NOMO-1 treated with dmso at 0.1 percent for 144 hours (cell line): ENCODE results near the gene CPAMD8.

ENCODE experiments used
- DNase-seq: peaks from one replicate; lab custom pipeline; 2025; ENCODE audit not compliant: unreplicated experiment; lab: John Stamatoyannopoulos, UW

CPAMD8 gene

GRCh38 chr19:16895467-16896145 lies 131.0 kb downstream of the CPAMD8 start:
- no peak for DNase-seq

- no peak for DNase-seq
Observed at GRCh38 chr19:16894080-16894479, 132.5 kb downstream of the CPAMD8 start.

DNA sequence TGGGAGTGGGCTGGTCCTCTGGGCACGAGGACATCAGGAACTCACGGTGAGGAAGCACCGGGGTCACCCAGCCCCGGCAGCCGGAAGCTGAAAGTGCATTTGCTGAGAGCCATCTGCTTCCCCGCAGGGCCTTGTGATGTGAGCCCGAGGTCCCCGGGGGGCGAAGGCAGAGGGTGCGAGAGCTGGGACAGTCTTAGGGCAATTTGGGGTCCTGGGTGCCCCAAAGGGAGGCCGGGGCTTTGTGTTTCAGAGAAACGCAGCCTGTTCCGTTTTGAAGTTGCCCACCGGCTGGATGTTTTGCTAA lies 133.0 kb downstream of the CPAMD8 start:
- no peak for DNase-seq

DNA sequence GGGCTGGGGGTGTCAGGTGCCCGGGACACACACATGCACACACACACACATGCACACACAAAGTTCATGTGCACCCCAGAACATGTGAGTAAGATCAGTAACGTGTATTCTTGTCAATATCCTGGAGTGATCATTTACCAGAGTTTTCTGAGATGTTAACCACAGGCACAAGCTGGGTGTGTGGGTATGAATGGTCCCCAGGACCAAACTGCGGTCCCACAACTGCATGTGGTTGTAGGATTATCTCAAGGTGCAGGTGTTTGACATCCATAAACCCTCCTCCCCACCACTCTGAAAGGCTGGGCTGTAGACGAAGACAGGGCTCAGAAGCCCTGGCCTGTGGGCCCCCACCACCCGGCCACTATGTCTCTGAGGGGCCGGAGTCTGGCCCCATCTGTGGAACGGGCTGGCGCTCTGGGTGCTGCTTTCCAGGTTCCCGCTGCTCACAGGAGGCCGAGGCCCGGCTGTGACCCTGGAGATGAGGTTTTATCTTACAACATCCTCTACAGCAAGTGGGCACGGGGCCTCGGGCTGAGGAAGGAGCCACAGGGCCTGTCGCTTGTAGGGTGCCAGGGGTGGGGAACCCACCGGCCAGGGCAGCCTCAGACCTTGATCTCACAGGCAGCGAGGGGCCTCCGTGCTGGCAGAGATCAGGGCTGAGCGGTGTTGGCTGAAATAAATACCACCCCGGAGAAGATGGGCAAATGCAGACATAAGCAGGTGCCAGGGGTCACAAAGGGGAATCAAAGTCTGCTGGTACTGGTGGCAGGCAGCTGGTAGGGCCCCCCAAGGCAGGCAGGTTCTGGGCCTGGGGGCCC lies 133.5 kb downstream of the CPAMD8 start:
- no peak for DNase-seq

- no peak for DNase-seq
Observed at GRCh38 chr19:16892436-16892835, 134.2 kb downstream of the CPAMD8 start.

DNA sequence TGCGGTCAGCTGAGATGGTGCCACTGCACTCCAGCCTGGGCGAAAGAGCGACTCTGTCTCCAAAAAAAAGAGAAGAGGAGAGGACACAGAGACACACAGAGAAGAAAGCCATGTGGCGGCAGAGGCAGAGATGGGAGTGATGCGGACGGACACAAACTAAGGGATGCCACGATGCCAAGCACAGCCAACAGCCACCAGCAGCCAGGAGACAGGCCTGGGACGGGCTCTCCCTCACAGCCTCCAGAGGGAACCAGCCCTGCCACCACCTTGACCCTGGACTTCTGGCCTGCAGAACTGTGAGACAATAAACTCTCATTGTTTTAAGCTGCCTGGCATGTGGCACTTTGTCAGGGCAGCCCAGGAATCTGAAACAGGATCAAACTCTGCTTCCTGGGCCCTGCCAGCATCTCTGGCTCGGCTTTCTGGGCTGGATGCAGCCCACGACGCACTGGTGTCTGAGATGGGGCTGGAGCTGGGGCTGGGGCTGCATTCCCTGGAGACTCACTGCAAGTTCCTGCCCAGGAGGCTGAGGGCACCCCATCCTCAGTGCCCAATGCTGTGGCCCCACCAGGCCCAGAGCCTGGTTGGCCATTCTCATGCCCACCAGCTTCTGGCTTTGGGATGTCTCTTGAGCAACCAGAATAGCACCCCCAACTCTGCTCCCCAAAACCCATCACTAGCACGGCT lies 134.8 kb downstream of the CPAMD8 start:
- no peak for DNase-seq

DNA sequence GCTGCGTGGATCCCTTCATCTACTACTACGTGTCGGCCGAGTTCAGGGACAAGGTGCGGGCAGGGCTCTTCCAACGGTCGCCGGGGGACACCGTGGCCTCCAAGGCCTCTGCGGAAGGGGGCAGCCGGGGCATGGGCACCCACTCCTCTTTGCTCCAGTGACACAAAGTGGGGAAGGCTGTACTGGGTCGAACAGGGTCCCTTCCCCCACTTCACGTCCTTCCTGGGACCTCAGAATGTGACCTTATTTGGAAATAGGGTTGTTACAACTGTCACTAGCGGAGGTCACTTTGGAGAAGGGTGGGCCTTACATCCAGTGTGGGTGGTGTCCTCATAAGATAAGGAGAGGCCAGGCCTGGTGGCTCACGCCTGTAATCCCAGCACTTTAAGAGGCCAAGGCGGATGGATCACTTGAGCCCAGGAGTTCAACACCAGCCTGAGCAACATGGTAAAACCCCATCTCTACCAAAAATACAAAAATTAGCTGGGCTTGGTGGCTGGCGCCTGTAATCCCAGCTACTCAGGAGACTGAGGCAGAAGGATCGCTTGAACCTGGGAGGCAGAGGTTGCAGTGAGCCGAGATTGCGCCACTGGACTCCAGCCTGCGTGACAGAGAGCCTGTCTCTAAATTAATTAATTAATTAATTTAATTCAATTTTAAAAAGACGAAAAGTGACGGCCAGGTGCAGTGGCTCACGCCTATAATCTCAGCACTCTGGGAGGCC lies 136.0 kb downstream of the CPAMD8 start:
- DNase-seq: no peak

- DNase-seq: no peak
Observed at GRCh38 chr19:16889883-16890460, 136.6 kb downstream of the CPAMD8 start.

DNA sequence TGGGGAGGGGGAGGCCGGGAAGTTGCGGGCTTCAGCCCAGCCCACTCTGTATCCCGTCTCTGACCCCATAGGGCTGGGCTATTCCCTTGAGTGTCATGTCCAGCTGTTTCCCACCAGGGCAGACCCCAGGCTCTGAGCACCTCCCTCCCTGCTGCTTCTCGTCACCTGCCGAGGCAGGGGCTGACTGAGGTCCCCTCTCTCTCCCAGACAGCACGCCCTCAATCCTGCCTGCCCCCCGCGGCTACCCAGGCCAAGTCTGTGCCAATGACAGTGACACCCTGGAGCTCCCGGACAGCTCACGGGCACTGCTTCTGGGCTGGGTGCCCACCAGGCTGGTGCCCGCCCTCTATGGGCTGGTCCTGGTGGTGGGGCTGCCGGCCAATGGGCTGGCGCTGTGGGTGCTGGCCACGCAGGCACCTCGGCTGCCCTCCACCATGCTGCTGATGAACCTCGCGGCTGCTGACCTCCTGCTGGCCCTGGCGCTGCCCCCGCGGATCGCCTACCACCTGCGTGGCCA lies 137.2 kb downstream of the CPAMD8 start:
- no peak for DNase-seq

- no peak for DNase-seq
Observed at GRCh38 chr19:16888629-16889365, 137.8 kb downstream of the CPAMD8 start, which contains the start of gene F2RL3. Gene F2RL3 (plus strand): TSS chr19:16888999. CDS start chr19:16889190, 191 bp downstream.

GRCh38 chr19:16887353-16888265 lies 139.0 kb downstream of the CPAMD8 start:
- DNase-seq: no peak

GRCh38 chr19:16886305-16886880 lies 140.2 kb downstream of the CPAMD8 start:
- no peak for DNase-seq

DNA sequence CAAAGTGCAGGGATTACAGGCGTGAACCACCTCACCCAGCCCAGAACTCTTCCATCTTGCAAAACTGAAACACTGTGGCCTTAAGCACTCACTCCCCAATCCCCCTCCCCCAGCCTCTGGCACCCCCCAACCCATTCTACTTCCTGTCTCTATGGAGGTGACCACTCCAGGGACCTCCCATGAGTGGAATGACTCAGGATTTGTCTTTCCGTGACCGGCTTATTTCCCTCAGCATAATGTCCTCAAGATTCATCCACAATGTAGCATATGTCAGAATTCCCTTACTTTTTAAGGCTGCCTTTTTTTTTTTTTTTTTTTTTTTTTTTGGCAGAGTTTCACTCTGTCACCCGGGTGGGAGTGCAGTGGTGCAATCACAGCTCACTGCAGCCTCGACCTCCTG lies 141.4 kb downstream of the CPAMD8 start:
- DNase-seq: no peak

DNA sequence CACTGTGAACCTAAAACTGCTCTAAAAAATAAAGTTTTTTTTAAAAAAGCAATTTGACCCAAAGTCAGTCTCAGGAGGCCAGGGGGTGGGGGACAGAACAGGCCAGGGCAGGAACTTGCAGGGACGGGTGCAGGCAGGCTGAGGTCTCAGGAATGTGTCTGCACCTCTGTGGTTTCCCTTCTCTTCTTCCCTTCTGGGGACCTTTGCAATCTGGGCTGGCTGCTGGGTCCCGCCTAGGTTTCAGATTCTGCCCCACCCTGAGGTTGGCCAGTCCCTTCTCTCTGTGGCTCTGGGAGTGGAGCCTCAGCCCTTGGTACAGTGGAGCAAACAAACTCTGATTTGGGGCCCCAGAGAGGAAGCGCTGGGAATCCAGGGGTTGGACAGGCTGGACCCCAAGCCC lies 143.1 kb downstream of the CPAMD8 start:
- no peak for DNase-seq

DNA sequence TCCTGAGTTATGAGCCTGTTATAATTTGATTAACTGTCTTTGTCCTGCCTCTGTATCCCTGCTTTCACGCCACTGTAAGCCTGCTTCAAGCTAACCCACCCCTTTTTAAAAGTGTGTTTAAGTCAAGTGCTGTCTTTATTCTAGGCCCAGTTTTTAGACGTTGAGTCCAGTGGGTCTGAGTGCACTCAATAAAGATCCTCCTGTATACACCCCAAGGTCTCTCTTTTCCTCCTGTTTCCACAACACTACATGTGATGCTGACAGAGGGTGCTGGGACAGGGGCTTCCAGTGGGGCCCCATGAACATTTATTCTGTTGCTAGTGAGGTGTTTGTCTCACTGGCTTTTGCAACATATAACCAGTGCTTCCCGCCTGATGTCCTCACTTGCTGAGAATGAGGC lies 144.5 kb downstream of the CPAMD8 start:
- DNase-seq: no peak

DNA sequence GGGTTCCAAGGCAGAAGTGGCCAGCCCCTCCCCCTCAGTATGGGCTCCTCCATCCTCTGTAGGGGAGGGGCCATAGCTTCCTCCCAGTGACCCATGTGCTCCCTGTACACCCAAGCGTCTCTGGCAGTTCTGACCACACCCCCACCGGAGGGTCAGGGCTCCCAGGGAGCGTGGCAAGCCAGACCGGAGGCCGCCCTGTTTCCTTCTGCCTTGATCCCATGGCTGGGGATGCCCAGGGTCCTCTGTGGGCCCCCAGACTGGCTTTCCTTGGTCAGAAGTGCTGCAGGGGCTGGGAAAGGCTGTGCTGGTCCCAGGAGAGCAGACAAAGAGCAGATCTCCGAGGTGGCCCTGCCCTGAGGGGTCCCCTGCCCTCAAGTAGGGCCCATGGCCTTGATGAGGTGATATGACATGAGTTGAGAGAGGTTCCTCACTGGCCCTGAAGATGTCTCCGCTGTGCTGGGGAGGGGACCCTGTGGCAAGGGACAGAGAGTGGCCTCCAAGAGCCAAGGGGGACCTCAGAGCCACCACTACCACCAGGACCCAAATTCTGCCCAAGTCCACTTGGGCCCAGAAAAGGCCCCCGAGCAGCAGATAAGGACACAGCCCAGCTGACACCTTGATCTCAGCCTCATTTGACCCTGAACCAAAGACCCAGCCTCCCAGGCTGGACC lies 145.6 kb downstream of the CPAMD8 start:
- no peak for DNase-seq

- no peak for DNase-seq
Observed at GRCh38 chr19:16878181-16878965, 148.2 kb downstream of the CPAMD8 start.
